SU-DHL-6 (cell line): ENCODE results near the gene ATG2B.

Source experiments
- H2AFZ ChIP-seq: fragments of 200-600 bp; sonication (generic); 2 replicates; pipeline ENCODE4 v1.6.1; 2014; ENCODE audit warnings: low read depth, mild to moderate bottlenecking, moderate library complexity, mixed read lengths, antibody characterized with exemption, low read length; ENCODE audit not compliant: severe bottlenecking
- H3F3A ChIP-seq: fragments of 200-600 bp; shearing (Covaris generic); 2 replicates; pipeline ENCODE4 v1.6.0; 2016; ENCODE audit warnings: antibody characterized with exemption, mild to moderate bottlenecking; ENCODE audit not compliant: insufficient read depth
- H3K27ac ChIP-seq: fragments of 200-600 bp; sonication (generic); 2 replicates; pipeline ENCODE4 v1.5.1; 2016; ENCODE audit warnings: low read depth, mild to moderate bottlenecking, low read length, moderate library complexity, mixed read lengths
- H3K27me3 ChIP-seq: fragments of 200-600 bp; sonication (generic), shearing (Covaris generic); 2 replicates; pipeline ENCODE4 v1.6.0; 2014; ENCODE audit warnings: mild to moderate bottlenecking, low read length
- H3K36me3 ChIP-seq: fragments of 200-600 bp; sonication (generic); 2 replicates; pipeline ENCODE4 v1.6.1; 2014; ENCODE audit warnings: mild to moderate bottlenecking, low read length, mixed read lengths
- H3K4me2 ChIP-seq: fragments of 300-600, 200-600 bp; shearing (Covaris generic), sonication (generic); 2 replicates; pipeline ENCODE4 v1.6.0; 2014; ENCODE audit warnings: low read length, low read depth, mild to moderate bottlenecking; ENCODE audit not compliant: poor library complexity, severe bottlenecking
- H3K4me3 ChIP-seq: fragments of 200-600 bp; sonication (generic); 2 replicates; pipeline ENCODE4 v1.5.1; 2014; ENCODE audit warnings: antibody characterized with exemption, low read length, mild to moderate bottlenecking, mixed read lengths; ENCODE audit not compliant: insufficient read depth, poor library complexity, severe bottlenecking
- H3K79me2 ChIP-seq: fragments of 200-600 bp; sonication (generic); 2 replicates; pipeline ENCODE4 v1.6.1; 2014; ENCODE audit warnings: mild to moderate bottlenecking, low read length, moderate library complexity; ENCODE audit not compliant: insufficient read depth
- H3K9ac ChIP-seq: fragments of 200-600 bp; sonication (generic); 2 replicates; pipeline ENCODE4 v1.7.0; 2014; ENCODE audit warnings: mild to moderate bottlenecking, low read length
- H3K9me2 ChIP-seq: fragments of 200-600 bp; sonication (generic); replicated peaks from 2 replicates; pipeline ENCODE4 v1.6.1; 2014; ENCODE audit warnings: low read length; ENCODE audit not compliant: insufficient read depth
- H3K9me3 ChIP-seq: fragments of 200-600 bp; sonication (generic); 2 replicates; pipeline ENCODE4 v1.6.1; 2014; ENCODE audit warnings: low read length, mixed read lengths; ENCODE audit not compliant: insufficient read depth
- H4K20me1 ChIP-seq: fragments of 200-600 bp; sonication (generic); 2 replicates; pipeline ENCODE4 v1.6.1; 2014; ENCODE audit warnings: low read depth, mild to moderate bottlenecking, antibody characterized with exemption, low read length, moderate library complexity, mixed read lengths
- CTCF ChIP-seq: fragments of 200-600 bp; sonication (generic); IDR thresholded peaks from one replicate; pipeline ENCODE4 v1.5.1; 2017; ENCODE audit warnings: antibody characterized with exemption, mild to moderate bottlenecking, low read length, moderate library complexity; ENCODE audit not compliant: insufficient read depth, poor library complexity, severe bottlenecking
- EZH2phosphoT487 ChIP-seq: fragments of 200-600 bp; sonication (generic), shearing (Covaris generic); conservative IDR thresholded peaks from 2 replicates; pipeline ENCODE4 v1.6.1; 2018; ENCODE audit warnings: mild to moderate bottlenecking, antibody characterized with exemption, low read length, moderate library complexity, mixed read lengths

Gene ATG2B

GRCh38 chr14:96384740-96385139 lies 21.6 kb upstream of the ATG2B start:
- Histone ChIP-seq H2AFZ (no peak overlapping the region), H3K4me3 (no peak overlapping the region), H3K9ac (no peak overlapping the region), H3K36me3 (peaks cover 16% of the 10 kb centered on the region), H3K9me3 (no peaks in the 10 kb centered on the region), H3F3A (0 out of 2 replicates have a peak, but pooled peaks cover 5% of the 10 kb centered on the region), H3K9me2 (no peaks in the 10 kb centered on the region), H3K79me2 (no peaks in the 10 kb centered on the region), H3K27me3 (no peaks in the 10 kb centered on the region), H3K27ac (no peak overlapping the region), H3K4me2 (no peak overlapping the region), H4K20me1 (no peaks in the 10 kb centered on the region)
- TF ChIP-seq EZH2phosphoT487 (no peak), CTCF (no peak)

GRCh38 chr14:96384053-96384452 lies 20.9 kb upstream of the ATG2B start:
- Histone ChIP-seq H3K4me2 (no peak overlapping the region), H3F3A (0 out of 2 replicates have a peak, but pooled peaks cover 5% of the 10 kb centered on the region), H3K9me2 (no peaks in the 10 kb centered on the region), H3K27ac (no peak overlapping the region), H3K9me3 (no peaks in the 10 kb centered on the region), H3K36me3 (peaks cover 16% of the 10 kb centered on the region), H4K20me1 (no peaks in the 10 kb centered on the region), H2AFZ (no peak overlapping the region), H3K27me3 (no peaks in the 10 kb centered on the region), H3K9ac (no peak overlapping the region), H3K79me2 (no peaks in the 10 kb centered on the region), H3K4me3 (no peak overlapping the region)
- TF ChIP-seq EZH2phosphoT487, result no peak
- TF ChIP-seq CTCF, result no peak

GRCh38 chr14:96383445-96383844 lies 20.3 kb upstream of the ATG2B start:
- Histone ChIP-seq H3K4me3 (no peak overlapping the region), H3K27ac (no peak overlapping the region), H3K9me3 (no peaks in the 10 kb centered on the region), H3K9ac (no peak overlapping the region), H3K4me2 (no peak overlapping the region), H3F3A (0 out of 2 replicates have a peak, but pooled peaks cover 5% of the 10 kb centered on the region), H3K27me3 (no peaks in the 10 kb centered on the region), H3K79me2 (no peaks in the 10 kb centered on the region), H3K9me2 (no peaks in the 10 kb centered on the region), H2AFZ (no peak overlapping the region), H3K36me3 (peaks cover 16% of the 10 kb centered on the region), H4K20me1 (no peaks in the 10 kb centered on the region)
- TF ChIP-seq CTCF, result no peak
- no peak for TF ChIP-seq EZH2phosphoT487
